Measurements from ENCODE around the gene MICA. TPM values are rescaled to one million over a fixed set of nuclear protein-coding genes. Genes with fewer than 3 reads are reported as not detected.

The MICA gene
- total RNA-seq, 1 donor from 2014 or later: 0.42 TPM

- no peaks in the 10 kb centered on the region for H3K9me3 Mint-ChIP-seq (ENCODE audit: unreplicated experiment)
- H3K27me3 Mint-ChIP-seq (ENCODE audit: unreplicated experiment): no peaks in the 10 kb centered on the region
- no peak for DNase-seq
- no peak overlapping the region for H3K4me3 Mint-ChIP-seq (ENCODE audit: unreplicated experiment)
- peaks cover 5% of the 10 kb centered on the region for H3K36me3 Mint-ChIP-seq (ENCODE audit: unreplicated experiment)
- no peak overlapping the region for H3K27ac Mint-ChIP-seq (ENCODE audit: unreplicated experiment)
- H3K4me1 Mint-ChIP-seq (ENCODE audit: low read depth, unreplicated experiment): no peaks in the 10 kb centered on the region
- TF ChIP-seq CTCF (IDR thresholded peaks at IDR 0.05; ENCODE audit: partially characterized antibody, unreplicated experiment): no peak
Measured at GRCh38 chr6:31375699-31376098, 27.7 kb upstream of the MICA start.

GRCh38 chr6:31377029-31377428, 26.4 kb upstream of the MICA start:
- Mint-ChIP-seq H3K4me1 (ENCODE audit: low read depth, unreplicated experiment) (no peaks in the 10 kb centered on the region), H3K4me3 (ENCODE audit: unreplicated experiment) (no peak overlapping the region)

GRCh38 chr6:31378062-31378720, 25.2 kb upstream of the MICA start:
- no peak for TF ChIP-seq CTCF (IDR thresholded peaks at IDR 0.05; ENCODE audit: partially characterized antibody, unreplicated experiment)
- Mint-ChIP-seq H3K4me1 (ENCODE audit: low read depth, unreplicated experiment) (no peaks in the 10 kb centered on the region), H3K27me3 (ENCODE audit: unreplicated experiment) (no peaks in the 10 kb centered on the region), H3K9me3 (ENCODE audit: unreplicated experiment) (no peaks in the 10 kb centered on the region), H3K36me3 (ENCODE audit: unreplicated experiment) (peaks cover 2% of the 10 kb centered on the region), H3K27ac (ENCODE audit: unreplicated experiment) (no peak overlapping the region), H3K4me3 (ENCODE audit: unreplicated experiment) (no peak overlapping the region)
- DNase-seq: no peak

More at GRCh38 chr6:31377029-31377428, 26.4 kb upstream of the MICA start:
- H3K36me3 Mint-ChIP-seq (ENCODE audit: unreplicated experiment): peaks cover 5% of the 10 kb centered on the region
- no peak overlapping the region for H3K27ac Mint-ChIP-seq (ENCODE audit: unreplicated experiment)
- no peaks in the 10 kb centered on the region for H3K9me3 Mint-ChIP-seq (ENCODE audit: unreplicated experiment)
- no peak for TF ChIP-seq CTCF (IDR thresholded peaks at IDR 0.05; ENCODE audit: partially characterized antibody, unreplicated experiment)
- no peak for DNase-seq
- H3K27me3 Mint-ChIP-seq (ENCODE audit: unreplicated experiment): no peaks in the 10 kb centered on the region

GRCh38 chr6:31378721-31379103, 24.7 kb upstream of the MICA start:
- Mint-ChIP-seq H3K9me3 (ENCODE audit: unreplicated experiment) (no peaks in the 10 kb centered on the region), H3K27ac (ENCODE audit: unreplicated experiment) (no peak overlapping the region), H3K4me3 (ENCODE audit: unreplicated experiment) (no peak overlapping the region), H3K27me3 (ENCODE audit: unreplicated experiment) (no peaks in the 10 kb centered on the region), H3K36me3 (ENCODE audit: unreplicated experiment) (no peaks in the 10 kb centered on the region), H3K4me1 (ENCODE audit: low read depth, unreplicated experiment) (no peaks in the 10 kb centered on the region)
- DNase-seq: no peak
- TF ChIP-seq CTCF (IDR thresholded peaks at IDR 0.05; ENCODE audit: partially characterized antibody, unreplicated experiment): no peak

GRCh38 chr6:31379850-31380249, 23.5 kb upstream of the MICA start:
- Mint-ChIP-seq H3K27ac (ENCODE audit: unreplicated experiment) (no peak overlapping the region), H3K27me3 (ENCODE audit: unreplicated experiment) (no peaks in the 10 kb centered on the region), H3K9me3 (ENCODE audit: unreplicated experiment) (no peaks in the 10 kb centered on the region), H3K4me1 (ENCODE audit: low read depth, unreplicated experiment) (no peaks in the 10 kb centered on the region), H3K36me3 (ENCODE audit: unreplicated experiment) (no peaks in the 10 kb centered on the region), H3K4me3 (ENCODE audit: unreplicated experiment) (no peak overlapping the region)
- no peak for TF ChIP-seq CTCF (IDR thresholded peaks at IDR 0.05; ENCODE audit: partially characterized antibody, unreplicated experiment)
- DNase-seq: no peak

Data from glutamatergic neuron (in vitro differentiated cells).